PC-9 (cell line): Measurements from ENCODE around the gene IQSEC1.

ENCODE experiments used
- EZH2 ChIP-seq: fragments of 200-600 bp; sonication (generic); IDR thresholded peaks from 2 replicates; pipeline ENCODE4 v1.8.0; 2017; ENCODE audit warnings: antibody characterized with exemption, low read depth
- TF ChIP-seq, protein P1 (sequence below): fragments of 200-600 bp; sonication (generic); conservative IDR thresholded peaks from 2 replicates; pipeline ENCODE4 v1.6.1; 2017; ENCODE audit warnings: mixed run types, antibody characterized with exemption, mild to moderate bottlenecking, moderate library complexity

DNA sequence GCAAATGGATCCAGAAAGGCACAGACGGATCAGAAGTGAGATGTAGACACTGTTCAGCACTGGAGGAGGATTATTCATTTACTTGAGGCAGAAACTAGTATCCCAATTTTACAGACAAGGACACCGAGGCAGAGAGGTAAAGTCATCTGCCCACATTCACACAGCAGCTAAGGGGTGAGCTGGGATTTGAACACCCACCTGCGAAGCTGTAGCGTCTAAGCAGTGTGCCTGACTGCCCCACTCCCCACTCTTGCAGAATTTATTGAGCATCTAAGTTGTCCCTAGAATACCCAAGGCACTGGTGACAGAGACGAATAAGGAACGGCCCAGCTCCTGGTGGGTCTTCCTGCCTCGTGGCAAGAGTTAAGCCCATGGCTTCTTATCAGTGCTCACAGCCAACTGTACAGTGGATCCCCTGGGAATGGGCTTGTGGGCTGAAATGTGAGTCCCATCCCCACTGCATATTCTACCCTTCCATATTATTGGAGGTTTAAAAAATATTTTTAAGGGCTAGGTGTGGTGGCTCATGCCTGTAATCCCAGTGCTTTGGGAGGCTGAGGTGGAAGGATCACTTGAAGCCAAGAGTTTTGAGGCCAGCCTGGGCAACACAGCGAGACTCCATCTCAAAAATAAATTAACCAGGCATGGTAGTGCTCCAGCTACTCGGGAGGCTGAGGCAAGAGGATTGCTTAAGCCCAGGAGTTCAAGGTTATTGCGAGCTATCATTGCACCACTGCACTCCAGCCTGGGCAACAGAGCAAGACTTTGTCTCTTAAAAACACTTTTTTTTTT is 77.6 kb downstream of the IQSEC1 start:
- TF ChIP-seq, protein P1, sequence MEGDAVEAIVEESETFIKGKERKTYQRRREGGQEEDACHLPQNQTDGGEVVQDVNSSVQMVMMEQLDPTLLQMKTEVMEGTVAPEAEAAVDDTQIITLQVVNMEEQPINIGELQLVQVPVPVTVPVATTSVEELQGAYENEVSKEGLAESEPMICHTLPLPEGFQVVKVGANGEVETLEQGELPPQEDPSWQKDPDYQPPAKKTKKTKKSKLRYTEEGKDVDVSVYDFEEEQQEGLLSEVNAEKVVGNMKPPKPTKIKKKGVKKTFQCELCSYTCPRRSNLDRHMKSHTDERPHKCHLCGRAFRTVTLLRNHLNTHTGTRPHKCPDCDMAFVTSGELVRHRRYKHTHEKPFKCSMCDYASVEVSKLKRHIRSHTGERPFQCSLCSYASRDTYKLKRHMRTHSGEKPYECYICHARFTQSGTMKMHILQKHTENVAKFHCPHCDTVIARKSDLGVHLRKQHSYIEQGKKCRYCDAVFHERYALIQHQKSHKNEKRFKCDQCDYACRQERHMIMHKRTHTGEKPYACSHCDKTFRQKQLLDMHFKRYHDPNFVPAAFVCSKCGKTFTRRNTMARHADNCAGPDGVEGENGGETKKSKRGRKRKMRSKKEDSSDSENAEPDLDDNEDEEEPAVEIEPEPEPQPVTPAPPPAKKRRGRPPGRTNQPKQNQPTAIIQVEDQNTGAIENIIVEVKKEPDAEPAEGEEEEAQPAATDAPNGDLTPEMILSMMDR = no peak
- TF ChIP-seq EZH2 = no peak
